Activated CD8-positive, alpha-beta T cell treated with anti-CD3 and anti-CD28 coated beads for 36 hours (primary cell): Measurements from ENCODE around the gene CTDSP2. TPM values are rescaled to one million over a fixed set of nuclear protein-coding genes. Genes with fewer than 3 reads are reported as not detected.

ENCODE experiments used
- ATAC-seq: fragments of 200-7000 bp; cut with Tn5 transposase; one replicate; pipeline ENCODE4 v1.10.0; 2021; ENCODE audit warnings: mild to moderate bottlenecking, moderate library complexity
- CTCF ChIA-PET: fragments of 350-600 bp; sonication (Branson Sonifier 250); formaldehyde crosslinking; loops from one replicate; lab custom pipeline; 2021; ENCODE audit warnings: antibody characterized with exemption; lab: Charles Lee
- POLR2A ChIA-PET: fragments of 350-600 bp; sonication (Branson Sonifier 250); formaldehyde crosslinking; loops from one replicate; lab custom pipeline; 2021; ENCODE audit warnings: antibody characterized with exemption; lab: Charles Lee
- DNase-seq: peaks from one replicate; pipeline ENCODE4 v3.0.0-alpha.2; 2020
- H3K27ac Mint-ChIP-seq: one replicate; pipeline ENCODE4 v1.8.0; 2021; ENCODE audit warnings: mild to moderate bottlenecking, mixed read lengths
- H3K27me3 Mint-ChIP-seq: one replicate; pipeline ENCODE4 v1.8.0; 2021; ENCODE audit warnings: mixed read lengths
- H3K36me3 Mint-ChIP-seq: one replicate; pipeline ENCODE4 v1.8.0; 2021; ENCODE audit warnings: low read depth, mixed read lengths
- H3K4me1 Mint-ChIP-seq: one replicate; pipeline ENCODE4 v1.8.0; 2021; ENCODE audit warnings: low read depth, mixed read lengths
- H3K4me3 Mint-ChIP-seq: one replicate; pipeline ENCODE4 v1.8.0; 2021; ENCODE audit warnings: mild to moderate bottlenecking, moderate library complexity, mixed read lengths
- H3K9me3 Mint-ChIP-seq: one replicate; pipeline ENCODE4 v1.8.0; 2021; ENCODE audit warnings: mixed read lengths
- intact Hi-C: fragments of 100-400 bp; cut with micrococcal nuclease; formaldehyde crosslinking; loops from one replicate; pipeline ENCODE4 v1.10.0; 2022
- total RNA-seq, 2 experiments: library from RNA; stranded (reverse); gene quantifications; one replicate each; pipeline ENCODE4 v1.2.3, GENCODE V29; 2021
- TF ChIP-seq, protein P1 (sequence below): fragments of 200-600 bp; IDR thresholded peaks from one replicate; pipeline ENCODE4 v1.8.0; 2022; ENCODE audit warnings: antibody characterized with exemption, mild to moderate bottlenecking

The CTDSP2 gene
- total RNA-seq, 2 experiments from 2014 or later = 67.1 to 67.2 TPM

DNA sequence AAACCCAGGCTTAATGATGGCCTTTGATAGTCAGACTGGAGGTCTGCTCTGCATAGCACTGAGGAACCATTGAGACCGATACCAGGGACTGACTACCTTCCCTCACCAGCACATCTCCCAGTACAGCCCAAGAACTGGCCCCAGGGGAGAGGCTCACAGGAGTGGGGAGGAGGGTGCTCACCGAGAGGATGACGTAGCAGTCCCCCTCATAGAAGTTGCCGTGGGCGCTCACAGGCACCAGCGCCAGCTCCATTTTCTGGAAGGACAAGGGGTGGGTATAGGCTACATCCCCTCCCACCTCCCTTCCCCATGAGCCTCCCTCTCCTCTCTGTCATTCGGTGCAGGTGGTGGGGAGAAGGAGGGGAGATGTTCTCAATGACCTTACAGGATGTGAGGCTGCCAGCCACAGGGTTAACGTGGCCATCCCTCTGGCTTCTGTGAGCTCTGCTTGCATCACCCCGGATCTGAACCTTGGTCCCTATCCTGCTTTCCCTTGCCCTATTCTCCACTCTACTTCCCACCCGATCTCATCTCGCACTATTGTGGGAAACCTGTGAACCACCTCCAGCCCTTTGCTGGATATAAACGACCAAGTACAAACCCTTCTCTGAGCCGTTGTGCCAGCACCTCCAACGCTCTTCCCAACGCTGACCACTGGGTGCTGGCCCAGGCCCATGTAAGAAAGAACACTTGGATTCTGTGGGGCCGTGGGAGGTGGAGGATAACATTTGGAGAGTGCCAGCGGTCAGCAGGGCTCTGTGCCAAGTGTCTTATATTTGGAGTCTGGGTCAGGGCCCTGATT, 32.4 kb downstream of the CTDSP2 start:
- ATAC-seq = no peak
- no peak overlapping the region for H3K4me3 Mint-ChIP-seq

DNA sequence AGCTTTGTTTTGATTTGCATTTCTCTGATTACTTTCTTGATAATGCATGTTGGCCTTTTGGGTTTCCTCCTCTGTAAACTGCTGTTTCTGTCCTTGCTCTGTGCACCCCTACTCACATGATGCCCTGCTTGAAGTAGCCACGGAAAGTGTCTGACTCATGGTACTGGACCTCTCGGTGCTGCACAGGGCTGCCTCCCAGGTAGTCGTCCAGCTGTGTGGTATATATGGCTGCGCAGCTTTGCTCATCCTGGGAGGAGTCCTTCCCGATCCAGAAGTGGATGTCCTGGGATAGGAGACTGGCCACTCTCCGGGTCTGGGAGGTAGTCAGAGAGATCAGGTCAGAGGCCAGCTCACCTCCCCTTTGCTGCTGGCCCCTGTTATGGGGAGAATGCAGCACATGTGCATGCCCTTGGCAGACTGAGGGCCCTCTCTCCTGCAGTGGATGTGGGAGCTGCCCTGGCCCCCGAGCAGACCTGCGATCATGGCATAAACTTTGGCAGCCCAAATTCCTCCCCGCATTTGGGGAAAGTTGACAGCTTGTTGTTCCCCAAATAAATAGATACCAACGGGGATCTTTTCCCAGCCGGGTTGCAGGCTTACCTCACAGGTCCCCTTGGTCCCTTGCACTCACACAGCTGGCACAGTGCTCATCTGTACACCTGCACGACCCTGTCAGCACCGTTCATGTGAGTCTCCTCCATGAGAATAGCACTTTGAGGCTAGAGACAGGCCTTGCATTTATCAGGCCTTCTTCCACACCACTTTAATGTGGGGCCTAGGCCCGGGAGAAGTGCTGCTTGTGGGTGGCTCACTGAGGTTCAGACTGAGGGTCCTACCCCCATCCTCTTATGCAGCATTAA, 33.2 kb downstream of the CTDSP2 start:
- ChIA-PET CTCF (interaction anchor here (0.9 to 3.7 kb wide), 2 partner anchors 11 to 92 kb away, joined by 3 to 23 read pairs; no protein-coding TSS in a partner anchor), POLR2A (interaction anchor here (1.5 kb wide), 1 partner anchor 11 kb away, joined by 4 read pairs; no protein-coding TSS in a partner anchor)
- Mint-ChIP-seq H3K27me3 (no peaks in the 10 kb centered on the region), H3K4me3 (no peak overlapping the region), H3K36me3 (no peaks in the 10 kb centered on the region), H3K4me1 (no peaks in the 10 kb centered on the region), H3K27ac (no peak overlapping the region), H3K9me3 (no peaks in the 10 kb centered on the region)
- TF ChIP-seq, protein P1, sequence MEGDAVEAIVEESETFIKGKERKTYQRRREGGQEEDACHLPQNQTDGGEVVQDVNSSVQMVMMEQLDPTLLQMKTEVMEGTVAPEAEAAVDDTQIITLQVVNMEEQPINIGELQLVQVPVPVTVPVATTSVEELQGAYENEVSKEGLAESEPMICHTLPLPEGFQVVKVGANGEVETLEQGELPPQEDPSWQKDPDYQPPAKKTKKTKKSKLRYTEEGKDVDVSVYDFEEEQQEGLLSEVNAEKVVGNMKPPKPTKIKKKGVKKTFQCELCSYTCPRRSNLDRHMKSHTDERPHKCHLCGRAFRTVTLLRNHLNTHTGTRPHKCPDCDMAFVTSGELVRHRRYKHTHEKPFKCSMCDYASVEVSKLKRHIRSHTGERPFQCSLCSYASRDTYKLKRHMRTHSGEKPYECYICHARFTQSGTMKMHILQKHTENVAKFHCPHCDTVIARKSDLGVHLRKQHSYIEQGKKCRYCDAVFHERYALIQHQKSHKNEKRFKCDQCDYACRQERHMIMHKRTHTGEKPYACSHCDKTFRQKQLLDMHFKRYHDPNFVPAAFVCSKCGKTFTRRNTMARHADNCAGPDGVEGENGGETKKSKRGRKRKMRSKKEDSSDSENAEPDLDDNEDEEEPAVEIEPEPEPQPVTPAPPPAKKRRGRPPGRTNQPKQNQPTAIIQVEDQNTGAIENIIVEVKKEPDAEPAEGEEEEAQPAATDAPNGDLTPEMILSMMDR = no peak
- intact Hi-C loops = no loop called here
- DNase-seq (no peak), ATAC-seq (no peak)

More for the DNA sequence above, 32.4 kb downstream of the CTDSP2 start:
- Mint-ChIP-seq H3K36me3 (no peaks in the 10 kb centered on the region), H3K4me1 (no peaks in the 10 kb centered on the region), H3K9me3 (no peaks in the 10 kb centered on the region), H3K27me3 (no peaks in the 10 kb centered on the region), H3K27ac (no peak overlapping the region)
- ChIA-PET CTCF (interaction anchor here (0.9 to 6.2 kb wide), 3 partner anchors 13 to 92 kb away, joined by 3 to 52 read pairs (median 3); no protein-coding TSS in a partner anchor), POLR2A (no interaction called here)
- DNase-seq = no peak
- TF ChIP-seq, protein P1 = no peak
- intact Hi-C loops = no loop called here

DNA sequence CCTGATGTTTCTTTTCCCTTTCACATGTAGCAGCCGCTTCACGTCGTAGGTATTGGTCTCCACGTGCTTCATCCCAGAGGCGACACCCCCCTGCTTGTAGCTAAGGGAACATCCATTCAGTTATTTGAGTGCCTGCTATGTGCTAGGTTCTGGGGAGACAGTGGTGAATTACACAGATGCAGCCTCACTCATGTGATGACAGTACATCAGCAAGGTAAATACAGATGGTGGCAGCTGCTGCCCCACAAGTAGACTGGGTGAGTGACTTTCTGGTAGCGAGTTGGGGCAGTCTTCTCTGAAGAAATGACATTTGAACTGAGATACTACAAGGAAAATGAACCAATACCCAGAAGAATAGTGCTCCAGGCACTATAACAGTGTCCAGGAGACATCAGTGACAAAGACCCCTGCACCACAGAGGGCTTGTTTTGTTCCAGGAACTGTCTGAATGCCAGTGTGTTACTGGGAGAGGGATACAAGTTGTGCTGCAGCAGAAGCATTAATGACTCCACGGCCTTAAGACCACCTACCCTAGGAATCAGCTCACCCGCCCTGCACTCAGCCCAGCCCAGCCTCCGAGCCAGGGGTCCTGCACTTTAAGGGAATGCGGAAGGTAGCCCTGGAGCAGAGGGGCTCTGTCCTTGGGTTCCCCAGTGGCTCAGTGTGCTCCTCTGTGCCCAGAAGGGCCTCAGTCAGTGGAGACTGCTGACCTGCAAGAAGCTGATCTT, 35.3 kb downstream of the CTDSP2 start:
- POLR2A ChIA-PET = interaction anchor here (1.3 to 1.5 kb wide), 2 partner anchors 9 kb away, joined by 3 to 4 read pairs; no protein-coding TSS in a partner anchor
- H3K4me1 Mint-ChIP-seq = no peaks in the 10 kb centered on the region
- no peaks in the 10 kb centered on the region for H3K9me3 Mint-ChIP-seq
- no peak for ATAC-seq
- DNase-seq = no peak
- no peaks in the 10 kb centered on the region for H3K36me3 Mint-ChIP-seq
- intact Hi-C loops = no loop called here
- no peak overlapping the region for H3K27ac Mint-ChIP-seq
- TF ChIP-seq, protein P1 = no peak
- no peak overlapping the region for H3K4me3 Mint-ChIP-seq
- H3K27me3 Mint-ChIP-seq = no peaks in the 10 kb centered on the region
- CTCF ChIA-PET = interaction anchor here (3.7 kb wide), 1 partner anchor 8 kb away, joined by 23 read pairs; no protein-coding TSS in a partner anchor

DNA sequence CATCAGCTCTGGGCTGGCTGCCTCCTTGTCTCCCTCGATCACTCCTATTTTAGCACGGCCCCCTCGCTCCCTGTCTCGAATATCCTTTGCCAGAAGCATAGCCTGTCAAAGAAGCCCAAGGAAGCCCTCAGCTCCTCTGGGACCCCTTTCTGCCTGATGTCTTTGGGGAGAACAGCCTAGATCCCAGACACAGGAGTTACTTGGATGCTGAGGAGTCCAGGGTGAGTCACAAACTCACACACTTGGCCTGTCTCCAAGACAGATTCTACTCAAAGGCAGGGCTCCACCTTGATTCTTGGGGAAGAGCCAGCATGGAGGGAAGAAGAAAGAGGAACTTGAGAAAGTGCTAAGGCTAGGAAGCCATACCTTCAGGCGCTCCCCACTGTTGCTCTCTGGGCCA, 36.1 kb downstream of the CTDSP2 start:
- DNase-seq (no peak), ATAC-seq (no peak)
- Mint-ChIP-seq H3K9me3 (no peaks in the 10 kb centered on the region), H3K4me1 (no peaks in the 10 kb centered on the region), H3K4me3 (no peak overlapping the region), H3K27me3 (no peaks in the 10 kb centered on the region), H3K36me3 (no peaks in the 10 kb centered on the region), H3K27ac (no peak overlapping the region)
- intact Hi-C loops = no loop called here
- TF ChIP-seq, protein P1 = no peak
- ChIA-PET CTCF (interaction anchor here (0.9 to 3.7 kb wide), 2 partner anchors 8 to 93 kb away, joined by 3 to 23 read pairs; no protein-coding TSS in a partner anchor), POLR2A (interaction anchor here (1.3 kb wide), 1 partner anchor 8 kb away, joined by 3 read pairs; no protein-coding TSS in a partner anchor)
